H9 (cell line): ENCODE results near the gene RNF126. TPM values are rescaled to one million over a fixed set of nuclear protein-coding genes. Genes with fewer than 3 reads are reported as not detected.
"Not testable (repeated sequence)": the region's sequence is repeated elsewhere in the genome, so short reads cannot be mapped to it uniquely, and the experiment has no call there.

Experiments used
- DNase-seq: peaks from one replicate; pipeline ENCODE4 v3.0.0-alpha.2; 2017
- H2AFZ ChIP-seq: one replicate; pipeline ENCODE4 v1.6.1; 2013; ENCODE audit warnings: mild to moderate bottlenecking, low read length, control low read depth, moderate library complexity
- H2AK5ac ChIP-seq: 2 replicates; pipeline ENCODE4 v1.6.1; 2013; ENCODE audit warnings: low read length, control low read depth, mixed read lengths; ENCODE audit not compliant: insufficient read length
- H2BK120ac ChIP-seq: one replicate; pipeline ENCODE4 v1.6.1; 2013; ENCODE audit warnings: low read depth, mild to moderate bottlenecking, low read length, control low read depth, inconsistent platforms; ENCODE audit not compliant: poor library complexity, severe bottlenecking
- H2BK12ac ChIP-seq: 2 replicates; pipeline ENCODE4 v1.6.1; 2013; ENCODE audit warnings: low read length, control low read depth, mixed read lengths, low read depth; ENCODE audit not compliant: insufficient read length
- H2BK15ac ChIP-seq: 2 replicates; pipeline ENCODE4 v1.6.1; 2013; ENCODE audit warnings: low read depth, low read length, control low read depth
- H2BK20ac ChIP-seq: one replicate; pipeline ENCODE4 v1.6.1; 2013; ENCODE audit warnings: low read depth, mild to moderate bottlenecking, low read length, control low read depth, inconsistent platforms; ENCODE audit not compliant: poor library complexity, severe bottlenecking
- H2BK5ac ChIP-seq: 2 replicates; pipeline ENCODE4 v1.6.1; 2013; ENCODE audit warnings: low read length, control low read depth, mixed read lengths; ENCODE audit not compliant: insufficient read length
- H3K14ac ChIP-seq: 2 replicates; pipeline ENCODE4 v1.6.1; 2013; ENCODE audit warnings: low read length, control low read depth; ENCODE audit not compliant: insufficient read depth
- H3K18ac ChIP-seq: 2 replicates; pipeline ENCODE4 v1.6.1; 2013; ENCODE audit warnings: low read depth, mild to moderate bottlenecking, mixed read lengths, low read length, control low read depth; ENCODE audit not compliant: insufficient read length
- H3K23ac ChIP-seq: 2 replicates; pipeline ENCODE4 v1.6.1; 2013; ENCODE audit warnings: low read length, control low read depth, mixed read lengths, low read depth; ENCODE audit not compliant: insufficient read length
- H3K23me2 ChIP-seq: 2 replicates; pipeline ENCODE4 v1.6.1; 2013; ENCODE audit warnings: low read depth, mild to moderate bottlenecking, mixed read lengths, low read length, control low read depth; ENCODE audit not compliant: insufficient read length, poor library complexity, severe bottlenecking
- H3K27ac ChIP-seq: 2 replicates; pipeline ENCODE4 v1.5.1; 2013; ENCODE audit warnings: low read length, control low read depth, mixed read lengths, low read depth; ENCODE audit not compliant: insufficient read length
- H3K27me3 ChIP-seq: 2 replicates; pipeline ENCODE4 v1.6.1; 2013; ENCODE audit warnings: low read length, control low read depth, inconsistent platforms; ENCODE audit not compliant: insufficient read depth
- H3K4ac ChIP-seq: 2 replicates; pipeline ENCODE4 v1.6.1; 2013; ENCODE audit warnings: low read depth, mild to moderate bottlenecking, control low read depth, inconsistent platforms, low read length, moderate library complexity
- H3K4me1 ChIP-seq: 2 replicates; pipeline ENCODE4 v1.6.1; 2013; ENCODE audit warnings: low read length, control low read depth, inconsistent platforms; ENCODE audit not compliant: insufficient read depth
- H3K4me2 ChIP-seq: 2 replicates; pipeline ENCODE4 v1.6.1; 2013; ENCODE audit warnings: low read length, control low read depth, mixed read lengths; ENCODE audit not compliant: insufficient read length, insufficient read depth
- H3K56ac ChIP-seq: 2 replicates; pipeline ENCODE4 v1.6.1; 2013; ENCODE audit warnings: low read depth, mild to moderate bottlenecking, mixed read lengths, low read length, control low read depth; ENCODE audit not compliant: insufficient read length
- H3K79me1 ChIP-seq: 2 replicates; pipeline ENCODE4 v1.6.1; 2013; ENCODE audit warnings: low read depth, mild to moderate bottlenecking, moderate library complexity, low read length, control low read depth, inconsistent platforms; ENCODE audit not compliant: insufficient read depth, poor library complexity, severe bottlenecking
- H3K79me2 ChIP-seq: 2 replicates; pipeline ENCODE4 v1.6.1; 2013; ENCODE audit warnings: low read length, control low read depth, inconsistent platforms; ENCODE audit not compliant: insufficient read depth
- H3K9ac ChIP-seq: 2 replicates; pipeline ENCODE4 v1.6.1; 2013; ENCODE audit warnings: low read length, control low read depth, mixed read lengths; ENCODE audit not compliant: insufficient read length; ENCODE audit errors: extremely low read depth
- H3K9me3 ChIP-seq: one replicate; pipeline ENCODE4 v1.6.1; 2013; ENCODE audit warnings: low read depth, low read length, inconsistent platforms; ENCODE audit not compliant: control insufficient read depth
- H3T11ph ChIP-seq: one replicate; pipeline ENCODE4 v1.6.1; 2013; ENCODE audit warnings: mild to moderate bottlenecking, low read length, control low read depth, inconsistent platforms
- H4K20me1 ChIP-seq: one replicate; pipeline ENCODE4 v1.6.1; 2013; ENCODE audit not compliant: control insufficient read depth, insufficient read length, insufficient read depth
- H4K5ac ChIP-seq: 2 replicates; pipeline ENCODE4 v1.6.1; 2013; ENCODE audit warnings: low read depth, mild to moderate bottlenecking, mixed read lengths, low read length, control low read depth; ENCODE audit not compliant: insufficient read length
- H4K8ac ChIP-seq: replicated peaks from 2 replicates; pipeline ENCODE4 v1.6.1; 2013; ENCODE audit warnings: low read length, control low read depth, mixed read lengths, low read depth; ENCODE audit not compliant: insufficient read length
- H4K91ac ChIP-seq: 2 replicates; pipeline ENCODE4 v1.6.1; 2013; ENCODE audit warnings: low read depth, mild to moderate bottlenecking, moderate library complexity, mixed read lengths, low read length, control low read depth; ENCODE audit not compliant: insufficient read length
- H3K27ac Mint-ChIP-seq, 3 experiments: 2 replicates in 2 of 3; 3 replicates in 1 of 3; pipeline ENCODE4 v1.8.0; 2020 to 2021; ENCODE audit warnings: mixed read lengths in 3 of 3, mild to moderate bottlenecking in 1 of 3, moderate library complexity in 1 of 3
- H3K27me3 Mint-ChIP-seq: 2 replicates; pipeline ENCODE4 v1.8.0; 2021; ENCODE audit warnings: low read depth, mild to moderate bottlenecking, moderate library complexity, mixed read lengths
- H3K36me3 Mint-ChIP-seq, 3 experiments: 2 replicates in 2 of 3; 3 replicates in 1 of 3; pipeline ENCODE4 v1.8.0; 2020 to 2021; ENCODE audit warnings: low read depth in 3 of 3, mixed read lengths in 3 of 3; ENCODE audit not compliant: insufficient read depth in 1 of 3
- H3K4me1 Mint-ChIP-seq, 2 experiments: 2 replicates each; pipeline ENCODE4 v1.8.0; 2020; ENCODE audit warnings: mixed read lengths in 2 of 2
- H3K4me3 Mint-ChIP-seq, 2 experiments: 2 replicates in 1 of 2; 3 replicates in 1 of 2; pipeline ENCODE4 v1.8.0; 2020 to 2021; ENCODE audit warnings: mild to moderate bottlenecking in 2 of 2, mixed read lengths in 2 of 2, moderate library complexity in 1 of 2
- H3K9me3 Mint-ChIP-seq, 2 experiments: 2 replicates in 1 of 2; 3 replicates in 1 of 2; pipeline ENCODE4 v1.8.0; 2020; ENCODE audit warnings: mild to moderate bottlenecking in 2 of 2, mixed read lengths in 2 of 2, moderate library complexity in 1 of 2
- CTCF ChIP-seq: fragments of 200-600 bp; sonication (generic); conservative IDR thresholded peaks from 3 replicates; pipeline ENCODE4 v1.8.0; 2021; ENCODE audit warnings: antibody characterized with exemption, mild to moderate bottlenecking
- whole genome bisulfite sequencing: extraction: QIAGEN DNeasy Blood & Tissue Kit; methylation state at CpG from one replicate; pipeline ENCODE4 v1.1.7; 2013; ENCODE audit warnings: missing lambda C conversion rate, low lambda C conversion rate, mixed read lengths; ENCODE audit not compliant: insufficient read length; ENCODE audit errors: extremely low coverage; 5-methylcytosine and 5-hydroxymethylcytosine counted together
- total RNA-seq: library from RNA; stranded (reverse); gene quantifications from 2 replicates; pipeline ENCODE4 v1.2.1, GENCODE V29; 2021

The RNF126 gene
- total RNA-seq, 1 experiment from 2014 or later = 81.9 TPM

DNA sequence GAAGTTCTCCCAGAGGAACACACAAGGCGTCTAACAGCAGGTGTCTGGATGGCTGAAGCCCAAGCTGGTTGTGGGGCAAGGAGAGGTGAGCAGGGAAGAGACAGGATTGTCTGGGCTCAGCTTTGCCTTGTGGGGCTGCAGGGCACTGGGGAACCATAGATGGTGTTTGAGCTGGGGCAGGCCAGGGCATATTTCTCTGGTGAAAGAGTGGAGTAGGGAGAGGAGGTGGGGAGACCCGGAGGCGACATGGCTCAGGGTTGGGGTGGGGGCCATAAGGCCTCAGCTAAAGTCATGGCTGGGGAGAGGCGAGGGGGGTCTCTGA lies 40.3 kb upstream of the RNF126 start:
- Histone ChIP-seq H4K5ac (no peak overlapping the region), H3K14ac (no peak overlapping the region), H2BK120ac (no peak overlapping the region), H2BK12ac (no peak overlapping the region), H4K20me1 (no peaks in the 10 kb centered on the region), H3K9me3 (no peaks in the 10 kb centered on the region), H3K9ac (no peak overlapping the region), H3K27me3 (no peaks in the 10 kb centered on the region), H3K79me1 (no peaks in the 10 kb centered on the region), H2BK15ac (no peak overlapping the region), H3K23me2 (no peaks in the 10 kb centered on the region), H2BK5ac (no peak overlapping the region), H4K8ac (no peak overlapping the region), H3K56ac (no peak overlapping the region), H4K91ac (no peak overlapping the region), H3K4me1 (no peaks in the 10 kb centered on the region; the same call in 1 of the 2 replicates), H3K18ac (peak overlapping the region; percentile 28), H2BK20ac (no peak overlapping the region), H2AFZ (no peak overlapping the region), H3K79me2 (no peaks in the 10 kb centered on the region), H3K4me2 (no peak overlapping the region), H3K23ac (no peak overlapping the region), H3K4ac (no peak overlapping the region), H2AK5ac (no peak overlapping the region), H3K27ac (no peak overlapping the region), H3T11ph (no peak overlapping the region)
- H3K4me1 Mint-ChIP-seq = peaks cover 3 to 7% of the 10 kb centered on the region in 2 experiments; a peak in 3 of 4 replicates
- H3K27me3 Mint-ChIP-seq = peaks cover 19% of the 10 kb centered on the region
- peak overlapping the region; percentile 66 to 73 for H3K4me3 Mint-ChIP-seq
- WGBS = no CpG with 5 or more reads among the region's 4 CpGs
- H3K36me3 Mint-ChIP-seq = peaks cover 0 to 5% (median 3%) of the 10 kb centered on the region in 3 experiments; a peak in 3 of 7 replicates
- no peak for DNase-seq
- peaks cover 8 to 9% of the 10 kb centered on the region in 2 experiments for H3K9me3 Mint-ChIP-seq
- no peak for TF ChIP-seq CTCF
- H3K27ac Mint-ChIP-seq = peak overlapping the region; percentile 63 to 90 (median 80); a peak in 4 of 7 replicates

DNA sequence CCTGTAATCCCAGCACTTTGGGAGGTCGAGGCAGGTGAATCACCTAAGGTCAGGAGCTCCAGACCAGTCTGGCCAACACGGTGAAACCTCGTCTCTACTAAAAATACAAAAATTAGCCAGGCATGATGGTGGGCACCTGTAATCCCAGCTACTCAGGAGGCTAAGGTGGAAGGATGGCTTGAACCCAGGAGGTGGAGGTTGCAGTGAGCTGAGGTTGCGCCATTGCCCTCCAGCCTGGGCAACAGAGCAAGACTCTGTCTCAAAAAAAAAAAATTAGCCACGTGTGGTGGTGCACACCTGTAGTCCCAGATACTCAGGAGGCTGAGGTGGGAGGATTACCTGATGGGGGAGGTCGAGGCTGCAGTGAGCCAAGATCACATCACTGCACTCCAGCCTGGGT lies 39.8 kb upstream of the RNF126 start:
- not testable (repeated sequence) for H3K4me1 Mint-ChIP-seq, H2AFZ ChIP-seq, H3K9me3 Mint-ChIP-seq, H2BK12ac ChIP-seq, H3K4me1 ChIP-seq, H3T11ph ChIP-seq, H3K18ac ChIP-seq, H2BK20ac ChIP-seq, H3K23me2 ChIP-seq, H3K27me3 ChIP-seq, H2BK5ac ChIP-seq, H3K56ac ChIP-seq, H3K23ac ChIP-seq, H3K14ac ChIP-seq, H3K79me1 ChIP-seq, H4K91ac ChIP-seq, H3K9me3 ChIP-seq, H2BK15ac ChIP-seq, H4K8ac ChIP-seq, H4K20me1 ChIP-seq, H3K79me2 ChIP-seq, H3K27ac Mint-ChIP-seq, DNase-seq, H3K4me2 ChIP-seq, H3K4ac ChIP-seq, H4K5ac ChIP-seq, H2BK120ac ChIP-seq, H3K27ac ChIP-seq, H3K36me3 Mint-ChIP-seq, H2AK5ac ChIP-seq, H3K9ac ChIP-seq
- Mint-ChIP-seq H3K4me3 (peak overlapping the region; percentile 66 to 73), H3K27me3 (peaks cover 15% of the 10 kb centered on the region)
- WGBS = no CpG with 5 or more reads among the region's 6 CpGs
